Ecto neural progenitor cell (in vitro differentiated cells): ENCODE data around the gene CCNQ.
"Not testable (repeated sequence)": the region's sequence is repeated elsewhere in the genome, so short reads cannot be mapped to it uniquely, and the experiment has no call there.

ENCODE experiments used
- DNase-seq: peaks from one replicate; pipeline ENCODE4 v3.0.0-alpha.2; 2018; ENCODE audit warnings: low spot score

Gene CCNQ

DNA sequence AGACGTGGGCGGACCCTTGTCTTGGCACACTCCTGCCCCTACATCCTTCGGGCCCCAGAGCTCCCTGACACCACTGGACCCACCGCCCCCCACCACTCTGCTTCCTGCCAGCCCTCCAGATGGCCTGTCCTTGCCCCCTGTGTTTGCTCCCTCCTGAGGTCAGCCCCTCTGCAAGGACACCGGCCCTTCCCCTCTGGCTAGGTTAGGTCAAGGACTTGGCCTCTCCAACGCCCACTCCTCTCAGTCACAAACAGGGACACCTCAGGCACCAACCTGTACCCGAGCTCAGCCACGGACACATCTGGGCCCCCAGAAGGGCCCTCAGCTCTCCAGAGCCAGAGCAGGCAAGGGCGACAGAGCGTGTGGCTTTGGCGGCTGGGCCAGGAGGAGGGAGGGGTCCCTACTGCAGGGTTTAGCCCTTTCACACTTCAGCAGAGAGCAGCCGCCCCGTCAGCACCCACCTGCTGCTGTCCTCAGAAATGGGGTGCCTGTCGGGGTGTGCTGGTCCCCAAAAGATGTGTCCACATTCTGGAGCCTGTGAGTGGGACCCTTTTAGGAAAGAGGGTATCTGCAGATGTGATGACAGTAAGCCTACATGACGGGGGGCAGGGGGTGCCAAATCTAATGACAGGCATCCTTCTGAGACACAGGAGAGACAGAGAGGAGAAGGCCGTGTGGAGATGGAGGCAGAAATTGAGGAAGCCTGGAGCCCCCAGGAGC, 24.5 kb upstream of the CCNQ start:
- no peak for DNase-seq

DNA sequence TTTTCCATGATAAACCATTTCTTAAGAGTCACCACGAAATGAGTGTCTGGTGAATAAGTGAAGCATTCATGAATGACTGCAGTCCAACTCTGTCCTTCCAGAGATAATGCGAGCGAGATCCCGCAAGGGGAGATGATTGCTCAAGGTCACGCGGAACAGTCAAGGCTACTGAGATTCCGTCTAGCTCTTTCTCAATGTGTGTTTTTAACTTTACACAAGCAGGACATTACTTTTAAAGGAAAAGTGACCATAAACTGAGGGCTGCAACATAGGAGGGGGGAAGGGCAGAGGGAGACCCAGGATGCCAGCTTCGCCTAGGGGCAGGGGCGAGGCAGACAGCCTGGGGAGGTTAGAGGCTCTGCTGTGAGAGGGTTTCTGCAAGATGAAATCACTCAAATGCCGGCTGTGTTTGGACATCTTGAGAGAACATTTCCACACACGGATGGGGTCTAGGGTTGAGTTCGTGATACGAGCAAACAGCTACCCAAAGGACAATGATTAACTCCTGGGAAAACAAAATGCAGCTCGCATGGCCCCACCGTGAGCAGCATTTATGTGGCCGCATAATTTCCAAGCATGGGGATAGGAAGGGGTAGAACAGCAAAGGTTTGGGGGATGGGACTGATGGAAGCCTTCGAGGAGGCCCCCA, 23.8 kb upstream of the CCNQ start:
- DNase-seq: no peak

DNA sequence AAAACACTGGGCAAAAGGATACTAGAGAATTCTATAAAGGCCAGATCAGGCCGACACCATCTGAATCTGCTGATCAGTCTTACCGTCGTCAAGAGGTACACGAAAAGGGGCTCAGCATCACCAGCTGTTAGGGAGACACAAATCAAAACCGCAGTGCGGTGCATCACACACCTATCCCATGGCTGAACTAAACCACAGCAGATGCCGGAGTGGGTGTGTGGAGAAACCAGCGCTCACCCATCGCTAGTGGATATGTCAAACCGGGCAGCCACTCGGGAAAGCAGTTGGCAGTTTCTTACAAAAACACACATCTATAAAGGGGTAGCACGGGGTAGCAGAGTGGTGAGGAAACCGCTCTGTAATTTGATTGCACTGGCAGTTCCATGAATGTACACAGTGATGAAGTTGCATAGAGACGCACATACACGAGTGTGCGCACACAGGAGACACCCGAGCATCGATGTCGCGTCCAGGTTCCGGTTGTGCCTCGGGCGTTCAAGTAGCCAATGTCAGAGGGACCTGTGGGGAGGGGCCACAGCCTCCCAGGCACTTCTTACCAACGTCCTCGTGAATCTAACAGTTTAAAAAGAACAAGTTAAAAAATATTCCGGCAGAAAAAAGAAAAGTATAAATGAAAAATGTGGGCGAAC, 23.1 kb upstream of the CCNQ start:
- DNase-seq: no peak

DNA sequence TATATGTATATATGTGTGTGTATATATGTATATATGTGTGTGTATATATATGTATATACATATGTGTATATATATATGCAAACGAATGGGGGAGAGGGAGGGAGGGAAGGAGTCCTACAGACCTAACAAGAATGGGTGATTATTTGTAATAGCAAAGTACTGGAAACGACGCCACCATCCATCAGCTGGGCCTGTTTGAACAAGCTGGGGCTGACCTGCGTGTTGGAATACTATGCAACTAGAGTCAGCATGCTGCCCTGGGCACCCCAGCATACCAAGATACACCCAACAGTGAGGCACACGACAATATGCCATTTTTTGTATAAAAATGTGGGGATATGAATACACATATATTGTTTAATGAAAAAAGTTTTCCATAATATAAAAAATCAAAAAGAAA, 21.6 kb upstream of the CCNQ start:
- no peak for DNase-seq

DNA sequence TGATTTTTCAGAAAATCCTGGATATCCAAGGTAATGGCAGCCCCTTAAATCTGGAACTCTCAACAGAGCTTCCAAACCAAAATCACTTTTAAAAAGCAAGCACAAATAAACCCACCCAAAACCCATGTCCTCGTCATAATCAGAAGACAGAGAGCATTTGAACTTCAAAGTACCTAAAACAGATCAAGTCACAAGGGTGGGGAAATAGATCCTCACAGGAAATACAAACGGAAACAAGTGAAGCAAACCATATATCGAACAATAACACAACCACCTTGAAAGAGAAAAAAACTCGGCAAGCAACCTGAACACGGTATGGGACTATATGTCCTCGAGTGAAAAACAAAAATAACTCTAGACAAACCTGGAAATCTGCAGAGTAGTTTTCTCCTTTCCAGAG, 15.9 kb upstream of the CCNQ start:
- no peak for DNase-seq

DNA sequence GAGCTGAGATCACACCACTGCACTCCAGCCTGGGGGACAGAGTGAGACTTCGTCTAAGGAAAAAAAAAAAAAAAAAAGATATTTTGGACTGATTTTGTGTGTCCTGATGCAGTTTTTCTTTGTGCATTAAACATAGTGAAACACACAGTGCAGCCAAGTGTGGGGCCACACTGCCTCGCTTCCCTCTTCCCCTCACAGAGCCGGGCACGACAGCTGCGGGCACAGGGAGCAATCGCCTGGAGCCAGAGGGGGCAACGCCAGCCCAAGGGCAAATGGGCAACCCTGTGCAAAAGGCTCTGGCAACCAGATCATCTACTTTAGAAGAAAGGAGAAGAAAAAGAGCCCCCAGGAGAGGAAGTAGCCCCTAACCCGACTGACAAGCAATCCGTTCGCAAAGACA, 13.5 kb upstream of the CCNQ start:
- DNase-seq: no peak

DNA sequence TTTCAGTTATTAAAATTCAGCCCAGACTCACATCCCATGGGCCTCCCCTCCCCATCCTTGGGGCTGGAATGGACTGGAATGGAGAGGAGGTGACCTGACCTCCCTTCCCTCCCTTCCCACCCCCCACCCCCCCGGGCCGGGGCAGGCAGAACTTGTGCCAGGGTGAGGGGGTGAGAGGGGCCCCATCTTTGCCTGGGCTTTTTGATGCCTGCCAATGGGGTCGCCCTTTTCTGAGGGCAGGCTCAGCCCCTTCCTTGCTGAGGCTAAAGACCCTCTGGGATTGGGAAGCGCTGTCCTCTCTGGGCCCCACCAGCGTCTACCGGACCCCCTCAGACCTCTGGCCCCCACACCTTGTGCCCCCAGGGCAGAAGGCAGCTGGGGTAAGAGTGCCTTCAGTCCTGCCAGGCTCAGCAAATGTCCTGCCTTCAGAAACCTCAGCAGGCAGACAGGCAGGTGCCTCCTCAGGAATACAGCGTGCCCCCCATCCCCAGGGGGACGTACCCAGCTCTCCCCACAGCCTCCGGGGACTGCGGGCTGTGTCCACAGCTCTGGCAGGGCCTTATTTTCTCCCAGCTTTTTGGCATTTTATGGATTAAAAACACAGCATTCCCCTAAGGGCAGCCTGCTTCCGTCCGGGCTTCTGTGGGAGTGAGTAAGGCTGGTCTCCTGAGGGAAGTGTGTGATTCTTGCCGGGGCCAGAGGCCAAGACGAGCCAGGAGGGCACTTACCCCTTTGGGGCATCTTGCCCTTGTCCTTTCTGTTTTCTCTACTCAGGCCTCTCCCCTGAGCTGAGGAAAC, 12.6 kb upstream of the CCNQ start:
- DNase-seq: no peak

DNA sequence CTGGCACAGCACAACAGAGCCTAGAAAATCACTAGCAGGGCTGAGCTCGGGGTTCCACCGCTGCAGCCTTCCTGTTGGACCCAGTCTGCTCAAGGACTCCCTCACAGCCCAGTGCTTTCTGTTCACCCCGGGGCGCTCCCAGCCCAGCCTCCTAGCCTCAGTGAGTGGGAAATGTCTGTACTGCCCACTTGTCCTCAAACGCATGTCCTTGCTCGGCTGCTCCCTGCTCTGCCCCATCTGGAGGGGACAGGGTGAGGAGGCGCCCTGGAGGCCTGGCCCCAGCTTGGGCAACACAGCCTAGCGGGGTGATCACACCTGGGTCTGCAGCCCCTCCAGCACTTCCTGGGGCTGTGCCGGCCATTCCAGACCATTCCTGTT, 11.9 kb upstream of the CCNQ start:
- DNase-seq: no peak

DNA sequence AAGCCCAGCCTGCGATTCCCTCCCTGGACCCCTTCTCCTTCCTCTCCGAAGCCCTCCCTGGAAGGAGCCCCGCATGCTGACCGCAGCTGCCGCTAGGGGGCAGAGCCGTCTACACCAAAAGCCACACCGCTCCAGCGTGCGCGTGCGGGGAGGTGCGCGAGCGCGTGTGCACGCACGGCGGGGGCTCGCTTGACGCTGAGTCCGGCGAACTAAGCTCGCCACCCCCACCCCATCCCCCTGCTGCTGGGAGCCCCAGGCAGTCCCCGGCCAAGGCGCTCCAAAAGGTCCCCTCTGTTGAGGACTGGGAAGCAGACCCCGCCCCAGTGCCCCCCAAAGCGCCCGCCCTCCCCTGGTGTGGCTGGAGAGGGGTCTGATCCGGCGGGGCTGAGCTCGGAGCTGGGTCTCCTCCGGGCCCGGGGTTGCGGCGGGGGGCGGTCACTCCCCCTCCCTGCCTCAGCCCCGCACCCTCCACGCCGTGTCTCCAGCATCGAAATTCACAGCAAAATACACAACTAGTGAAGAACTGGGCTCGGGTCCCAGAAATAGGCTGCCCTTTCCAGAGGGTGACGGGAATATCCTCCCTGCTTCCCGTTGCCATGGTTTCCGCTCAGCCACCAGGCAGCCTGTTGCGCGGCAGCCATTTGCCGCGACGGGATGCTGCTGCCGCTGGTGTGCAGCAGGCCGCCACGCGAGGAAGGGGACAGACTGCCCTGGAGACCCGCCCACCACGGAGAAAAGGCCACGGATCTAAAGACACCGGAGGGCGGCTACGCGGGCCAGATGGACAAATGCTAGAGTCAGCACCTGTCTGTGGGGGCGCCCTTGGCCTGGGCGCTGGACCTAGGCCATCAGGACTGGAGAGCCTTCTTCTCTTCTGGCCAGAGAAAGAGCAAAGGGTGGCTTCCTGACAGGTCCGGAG, 11.2 kb upstream of the CCNQ start:
- peak; percentile 87 for DNase-seq

DNA sequence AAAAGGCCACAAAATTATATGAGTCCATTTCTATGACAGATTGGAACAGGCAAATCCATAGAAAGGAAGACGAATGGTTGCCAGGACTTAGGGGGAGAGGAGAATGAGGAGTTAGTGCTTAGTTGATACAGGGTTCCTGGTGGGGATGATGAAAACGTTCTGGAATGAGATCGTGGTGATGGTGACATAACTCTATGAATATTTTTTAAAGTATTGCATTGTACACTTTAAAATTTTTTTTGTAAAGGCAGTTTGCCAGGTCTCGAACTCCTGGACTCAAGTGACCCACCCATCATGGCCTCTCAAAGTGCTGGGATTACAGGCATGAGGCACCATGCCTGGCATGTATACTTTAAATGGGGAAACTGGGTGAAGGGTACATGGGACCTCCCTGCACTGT, 9.9 kb upstream of the CCNQ start:
- no peak for DNase-seq

DNA sequence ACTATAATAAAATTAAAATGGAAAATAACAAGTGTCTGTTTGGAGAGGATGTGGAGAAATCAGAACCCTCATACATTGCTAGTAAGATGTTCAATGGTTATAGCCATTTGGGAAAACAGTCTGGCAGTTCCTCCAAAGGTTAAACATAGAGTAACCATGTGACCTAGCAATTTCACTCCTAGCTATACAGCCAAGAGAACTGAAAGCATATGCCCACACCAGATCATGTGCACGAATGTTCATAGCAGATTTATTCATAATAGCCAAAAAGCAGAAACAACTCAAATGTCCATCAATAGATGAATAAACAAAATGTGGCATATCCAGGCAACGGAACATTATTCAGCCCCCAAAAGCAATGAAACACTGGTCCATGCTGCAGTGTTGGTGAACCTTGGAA, 9.4 kb upstream of the CCNQ start:
- DNase-seq: no peak

DNA sequence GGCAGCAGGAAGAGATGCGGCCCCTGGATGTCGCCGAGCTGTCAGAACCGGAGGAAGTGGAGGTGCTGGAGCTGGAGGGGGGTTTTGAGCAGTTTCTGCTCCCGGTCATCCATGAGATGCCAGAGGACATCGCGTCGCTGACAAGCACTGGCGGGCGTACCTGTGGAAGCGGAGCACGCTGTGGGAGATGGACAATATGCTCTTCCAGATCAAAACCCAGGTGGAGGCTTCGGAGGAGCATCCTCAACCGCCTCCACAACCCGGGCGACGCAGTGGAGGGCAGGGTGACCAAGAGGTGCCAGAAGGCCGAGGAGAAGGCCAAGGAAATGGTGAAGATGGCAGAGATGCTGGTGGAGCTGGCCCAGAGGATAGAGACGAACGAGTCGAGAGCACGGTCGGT, 7.6 kb upstream of the CCNQ start:
- no peak for DNase-seq

DNA sequence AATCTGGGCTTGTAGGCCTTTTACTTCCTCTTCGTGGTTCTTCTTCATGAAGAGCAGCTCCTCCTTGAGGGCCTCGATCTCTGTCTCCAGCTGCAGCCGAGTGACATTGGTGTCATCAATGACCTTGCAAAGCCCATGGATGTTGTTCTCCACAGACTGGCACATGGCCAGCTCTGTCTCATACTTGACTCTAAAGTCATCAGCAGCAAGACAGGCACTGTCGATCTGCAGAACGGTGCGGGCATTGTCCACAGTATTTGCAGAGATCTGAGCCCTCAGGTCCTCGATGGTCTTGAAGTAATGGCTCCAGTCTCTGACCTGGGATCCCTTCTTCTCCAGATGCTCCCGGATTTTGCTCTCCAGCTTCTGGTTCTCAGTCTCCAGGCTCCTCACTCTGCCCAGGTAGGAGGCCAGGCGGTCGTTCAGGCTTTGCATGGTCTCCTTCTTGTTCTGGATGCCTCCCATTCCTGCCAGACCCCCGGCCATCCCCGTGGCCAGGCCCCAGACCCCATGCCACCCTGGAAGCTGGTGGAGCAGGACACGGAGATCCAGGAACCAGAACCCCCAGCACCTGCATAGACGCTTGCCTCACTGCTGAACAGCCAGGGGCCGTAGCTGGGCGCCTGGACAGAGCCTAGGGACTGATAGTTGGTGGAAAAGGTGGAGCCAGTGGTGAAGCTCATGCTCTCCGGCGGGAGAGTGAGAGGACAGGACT, 5.9 kb upstream of the CCNQ start:
- DNase-seq: not testable (repeated sequence)

DNA sequence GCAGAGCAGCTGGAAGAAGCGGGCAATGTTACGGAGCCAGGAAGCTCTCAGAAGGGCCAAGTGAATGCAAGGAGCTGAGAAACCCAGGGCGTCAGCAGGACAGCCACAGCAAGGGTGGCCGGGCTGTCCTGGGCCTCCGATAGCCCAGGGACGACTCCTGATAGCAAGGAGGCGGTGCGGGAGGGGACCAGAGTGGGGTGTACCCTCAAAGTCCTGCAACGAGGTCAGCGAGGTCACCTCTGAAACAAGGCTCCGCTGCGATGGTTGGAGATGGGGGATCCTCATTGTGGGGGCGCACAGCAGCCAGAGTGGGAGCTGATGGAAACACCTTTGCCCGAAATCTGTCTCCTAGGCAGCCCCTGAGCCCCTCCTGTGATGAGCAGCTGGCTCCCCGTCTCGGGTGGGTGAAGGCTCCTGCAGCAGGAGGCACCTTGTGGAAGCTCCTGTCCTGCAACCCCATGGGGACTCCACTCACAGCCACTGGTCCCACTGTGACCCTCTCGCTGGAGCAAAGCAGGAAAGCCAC, 4.3 kb upstream of the CCNQ start:
- no peak for DNase-seq

DNA sequence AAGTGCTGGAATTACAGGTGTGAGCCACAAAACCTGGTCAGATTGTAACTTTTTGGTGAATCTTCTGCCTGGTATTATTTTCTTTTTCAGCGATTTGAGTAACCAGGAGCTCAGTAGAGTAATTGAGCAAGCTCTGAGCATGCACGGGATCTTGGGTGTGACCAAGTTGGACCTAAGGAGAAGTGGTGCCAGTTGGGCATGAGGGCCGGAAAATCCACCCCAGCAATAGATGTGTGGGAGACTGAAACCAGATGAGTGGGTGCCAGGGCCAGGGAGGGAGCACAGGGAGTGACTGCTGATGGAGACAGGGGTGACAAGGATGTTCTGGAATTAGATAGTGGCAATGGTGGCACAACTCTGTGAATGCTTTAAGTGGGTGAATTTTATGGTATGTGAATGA, 3.7 kb upstream of the CCNQ start:
- DNase-seq: no peak

DNA sequence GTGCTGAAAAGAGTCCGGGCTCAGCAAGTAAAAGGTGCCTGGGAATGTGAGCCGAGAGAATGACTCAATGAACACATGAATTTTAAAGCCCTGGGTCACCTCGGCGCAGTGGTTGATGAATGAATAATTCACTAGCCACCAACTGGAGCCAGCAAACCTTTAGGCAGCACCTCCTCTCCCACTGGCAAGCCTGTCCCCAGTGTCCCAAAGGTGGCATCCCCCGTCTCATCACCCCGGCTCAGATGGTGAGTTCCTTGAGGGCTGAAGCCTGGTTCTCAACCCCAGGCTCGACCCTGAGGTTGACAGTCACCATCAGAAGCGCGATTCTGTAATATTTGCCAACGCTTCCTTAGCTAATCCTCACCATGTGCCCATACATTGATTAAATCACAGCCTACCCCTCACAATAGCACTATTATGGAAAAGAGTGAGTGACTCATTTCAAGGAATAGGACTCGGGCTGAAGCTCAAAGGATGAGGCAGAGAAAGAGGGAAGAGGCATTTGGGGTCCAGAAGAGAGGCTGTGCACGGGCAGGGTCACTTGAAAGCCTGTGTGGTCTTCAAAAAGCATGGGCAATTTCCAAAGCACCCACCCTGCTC, 2.7 kb upstream of the CCNQ start:
- no peak for DNase-seq

DNA sequence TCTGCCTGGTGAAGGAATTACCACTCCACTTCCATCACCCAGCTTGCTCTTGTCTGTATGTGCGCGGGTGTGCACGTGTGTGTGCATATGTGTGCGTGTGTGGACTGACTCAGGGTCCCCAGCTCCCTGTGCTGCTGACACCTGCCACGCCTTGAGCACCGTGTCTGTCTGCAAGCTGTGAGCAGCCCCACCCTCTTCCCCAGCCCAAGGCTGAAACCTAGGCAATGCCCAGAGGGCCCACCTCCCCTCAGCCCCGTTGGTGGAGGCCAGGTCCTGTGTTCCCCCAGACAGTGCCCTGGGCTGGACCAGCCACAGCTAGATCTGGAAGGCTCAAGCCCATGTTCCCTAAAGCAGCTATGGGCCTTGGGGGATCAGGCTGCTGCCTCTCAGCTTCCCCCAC, 2.0 kb upstream of the CCNQ start:
- DNase-seq: no peak

DNA sequence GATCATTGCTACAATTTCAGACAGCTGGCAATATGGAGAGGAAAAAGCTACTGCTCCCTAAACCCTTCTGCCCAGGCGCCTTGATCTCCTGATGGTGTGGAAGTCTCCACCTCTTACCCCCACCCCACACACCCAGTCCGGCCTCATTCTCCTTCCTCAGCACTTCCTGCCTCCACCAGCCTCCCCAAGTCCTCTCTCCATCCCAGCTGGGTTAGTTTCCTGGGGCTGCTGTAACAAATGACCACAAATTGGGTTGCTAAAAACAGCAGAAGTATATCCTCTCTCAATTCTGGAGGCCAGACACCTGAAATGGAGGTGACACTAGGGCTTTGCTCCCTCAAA, 1.1 kb upstream of the CCNQ start:
- DNase-seq: no peak

DNA sequence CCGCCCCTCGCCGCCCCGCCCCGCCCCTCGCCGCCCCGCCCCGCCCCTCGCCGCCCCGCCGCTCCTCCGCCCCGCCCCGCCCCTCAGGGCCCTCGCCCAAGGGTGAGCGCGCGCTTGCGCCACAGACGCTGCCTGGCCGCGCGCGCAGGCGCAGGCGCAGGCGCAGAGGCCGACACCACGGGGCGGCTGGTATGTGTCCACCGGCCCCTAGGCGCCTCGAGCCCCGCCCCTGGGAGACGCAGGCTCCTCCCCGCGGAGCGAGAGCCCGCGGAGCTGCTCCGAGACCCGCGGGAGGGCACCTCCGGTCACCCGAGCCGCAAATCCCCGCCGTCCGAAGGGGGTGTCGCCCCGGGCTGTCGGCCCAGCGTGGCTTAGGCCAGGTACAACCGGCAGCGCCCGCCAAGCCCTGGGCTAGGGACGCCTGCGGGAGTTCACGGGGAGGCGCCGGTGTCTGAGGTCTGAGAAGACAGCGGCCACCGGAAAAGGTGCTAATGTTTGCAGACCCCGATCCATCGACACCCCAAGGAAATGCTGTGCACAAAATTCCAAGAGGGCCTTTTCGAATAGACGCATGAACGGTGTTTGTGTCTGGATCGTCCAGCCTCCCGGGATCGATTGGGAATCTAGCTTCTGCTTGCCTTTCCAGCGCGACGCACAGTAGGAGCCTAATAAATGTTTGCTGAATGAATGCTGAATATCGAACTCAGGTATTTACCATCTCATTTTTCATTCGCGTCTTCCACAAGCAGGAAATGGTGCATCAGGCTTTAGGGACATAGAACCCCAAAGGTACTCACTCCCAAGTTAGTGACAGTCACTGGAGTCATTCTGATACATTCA, 473 bp upstream of the CCNQ start:
- peak; percentile 86 for DNase-seq
